ENCODE data around the gene PVALEF.

Gene PVALEF

DNA sequence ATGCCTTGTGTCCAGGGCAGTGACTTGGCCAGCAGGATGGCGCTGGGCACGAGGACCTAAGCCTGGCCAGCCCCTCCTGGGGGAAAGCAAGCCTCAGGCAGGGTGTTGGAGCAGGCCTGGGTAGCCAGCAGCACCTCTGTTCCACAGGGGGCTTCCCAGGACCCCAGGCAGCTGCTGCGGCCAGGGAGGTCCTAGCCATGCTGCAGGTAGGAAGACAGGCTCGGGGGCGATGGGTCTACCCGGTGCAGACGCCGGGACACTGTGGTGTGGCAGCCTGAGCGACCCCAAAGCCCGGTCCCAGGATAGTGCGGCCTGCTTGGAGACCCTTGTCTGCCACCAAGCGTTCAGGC, 23.2 kb downstream of the PVALEF start:
- TF ChIP-seq REST (IDR thresholded peaks at IDR 0.05; ENCODE audit: low read depth) (no peak), YY1 (IDR thresholded peaks at IDR 0.05; ENCODE audit: low read depth) (no peak)

DNA sequence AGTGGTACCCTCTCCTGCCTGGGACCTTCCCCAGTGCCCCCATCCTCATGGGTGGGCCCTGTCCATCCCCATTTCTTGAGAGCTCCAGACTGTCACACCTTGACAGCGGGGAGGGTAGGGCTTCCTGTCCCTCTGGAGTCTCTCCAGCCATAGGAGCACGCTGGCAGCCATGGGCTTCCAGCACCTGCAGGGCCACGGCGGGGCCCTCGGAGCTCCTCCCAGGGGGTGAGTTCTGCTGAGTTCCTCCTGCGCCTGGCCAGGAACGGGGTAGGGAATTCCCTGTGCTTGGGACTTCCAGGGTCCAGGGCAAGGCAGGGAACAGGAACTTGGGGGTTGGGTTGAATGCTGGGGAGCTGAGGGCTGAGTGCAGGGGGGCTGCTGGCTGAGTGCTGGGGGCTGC, 23.7 kb downstream of the PVALEF start:
- no peak for TF ChIP-seq CEBPB (IDR thresholded peaks at IDR 0.05)
- TF ChIP-seq FOXM1 (IDR thresholded peaks at IDR 0.05; ENCODE audit: borderline replicate concordance, low read depth) = no peak
- TF ChIP-seq EP300 (IDR thresholded peaks at IDR 0.05; ENCODE audit: borderline replicate concordance) = no peak
- TF ChIP-seq YY1 (IDR thresholded peaks at IDR 0.05; ENCODE audit: low read depth) = no peak
- no peak for TF ChIP-seq RAD21 (IDR thresholded peaks at IDR 0.05; ENCODE audit: low read depth)
- TF ChIP-seq, protein P1, sequence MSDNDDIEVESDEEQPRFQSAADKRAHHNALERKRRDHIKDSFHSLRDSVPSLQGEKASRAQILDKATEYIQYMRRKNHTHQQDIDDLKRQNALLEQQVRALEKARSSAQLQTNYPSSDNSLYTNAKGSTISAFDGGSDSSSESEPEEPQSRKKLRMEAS (IDR thresholded peaks at IDR 0.05) = no peak
- no peak for TF ChIP-seq TCF12 (IDR thresholded peaks at IDR 0.05; ENCODE audit: low read depth)
- TF ChIP-seq CREB1 (IDR thresholded peaks at IDR 0.05; ENCODE audit: low read depth) = no peak
- TF ChIP-seq EGR1 (IDR thresholded peaks at IDR 0.05) = no peak
- TF ChIP-seq, protein P2, sequence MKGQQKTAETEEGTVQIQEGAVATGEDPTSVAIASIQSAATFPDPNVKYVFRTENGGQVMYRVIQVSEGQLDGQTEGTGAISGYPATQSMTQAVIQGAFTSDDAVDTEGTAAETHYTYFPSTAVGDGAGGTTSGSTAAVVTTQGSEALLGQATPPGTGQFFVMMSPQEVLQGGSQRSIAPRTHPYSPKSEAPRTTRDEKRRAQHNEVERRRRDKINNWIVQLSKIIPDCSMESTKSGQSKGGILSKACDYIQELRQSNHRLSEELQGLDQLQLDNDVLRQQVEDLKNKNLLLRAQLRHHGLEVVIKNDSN (IDR thresholded peaks at IDR 0.05) = no peak
- no peak for TF ChIP-seq NFIC (IDR thresholded peaks at IDR 0.05)
- TF ChIP-seq ZBTB7A (IDR thresholded peaks at IDR 0.05; ENCODE audit: low read depth) = no peak
- no peak for TF ChIP-seq TAF1 (IDR thresholded peaks at IDR 0.05; ENCODE audit: low read depth)
- no peak for TF ChIP-seq REST (IDR thresholded peaks at IDR 0.05; ENCODE audit: low read depth)

- TF ChIP-seq RAD21 (IDR thresholded peaks at IDR 0.05; ENCODE audit: low read depth) (peak; percentile 49; the same call in 1 of the 2 replicates), REST (IDR thresholded peaks at IDR 0.05; ENCODE audit: low read depth) (no peak)
Measured at GRCh38 chr17:81189670-81190530, 24.6 kb downstream of the PVALEF start.

DNA sequence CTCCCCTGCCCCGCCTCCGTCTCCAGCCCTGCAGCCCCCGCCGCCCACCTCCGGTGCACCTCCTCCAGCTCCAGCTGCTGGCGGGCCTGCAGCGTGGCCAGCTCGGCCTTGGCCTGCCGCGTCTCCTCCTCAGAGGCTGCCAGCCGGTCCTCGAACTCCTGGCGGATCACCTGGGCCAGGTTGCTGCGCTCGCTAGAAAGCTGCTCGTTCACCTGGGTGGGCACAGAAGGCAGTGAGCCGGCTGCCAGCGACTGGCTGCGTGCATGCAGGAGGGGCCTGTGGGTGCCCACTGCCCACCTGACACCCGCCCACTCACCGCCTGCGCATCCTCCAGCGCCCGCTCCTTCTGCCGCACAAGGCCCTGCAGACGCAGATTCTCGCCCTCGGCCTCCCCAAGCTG, 25.3 kb downstream of the PVALEF start:
- TF ChIP-seq, protein P2 (IDR thresholded peaks at IDR 0.05) = no peak
- TF ChIP-seq CEBPB (IDR thresholded peaks at IDR 0.05) = no peak
- TF ChIP-seq, protein P1 (IDR thresholded peaks at IDR 0.05) = no peak

DNA sequence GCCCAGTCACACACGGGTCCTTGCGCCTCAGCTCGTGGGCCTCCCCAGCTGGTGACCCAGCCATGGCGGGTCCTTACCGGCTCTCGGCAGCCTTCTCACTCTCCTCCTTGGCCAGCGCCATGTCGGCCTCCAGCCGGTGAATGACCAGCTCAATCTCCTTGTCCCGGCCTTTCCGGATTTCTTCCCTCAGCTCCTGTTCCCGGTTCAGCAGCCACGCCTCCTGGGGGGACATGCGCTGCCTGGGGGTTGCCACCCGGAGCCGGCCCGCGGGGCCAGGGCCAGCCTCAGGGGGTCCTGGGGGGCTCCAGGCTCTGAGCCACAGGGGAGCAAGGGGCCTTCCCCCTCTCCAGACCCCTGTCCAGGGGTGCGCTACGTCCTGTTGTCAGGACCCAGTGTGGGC, 25.8 kb downstream of the PVALEF start:
- TF ChIP-seq RAD21 (IDR thresholded peaks at IDR 0.05; ENCODE audit: low read depth) (no peak), REST (IDR thresholded peaks at IDR 0.05; ENCODE audit: low read depth) (no peak), CREB1 (IDR thresholded peaks at IDR 0.05; ENCODE audit: low read depth) (no peak), TCF12 (IDR thresholded peaks at IDR 0.05; ENCODE audit: low read depth) (no peak), CEBPB (IDR thresholded peaks at IDR 0.05) (no peak)
- TF ChIP-seq, protein P2 (IDR thresholded peaks at IDR 0.05) = no peak
- TF ChIP-seq, protein P1 (IDR thresholded peaks at IDR 0.05) = no peak

Data from Ishikawa (cell line).